Effector CD8-positive, alpha-beta T cell (primary cell): Measurements from ENCODE around the gene RAB31.
"Not testable (repeated sequence)": the region's sequence is repeated elsewhere in the genome, so short reads cannot be mapped to it uniquely, and the experiment has no call there.

Source experiments
- DNase-seq: peaks from one replicate; lab custom pipeline; 2025; lab: John Stamatoyannopoulos, UW

Gene RAB31

DNA sequence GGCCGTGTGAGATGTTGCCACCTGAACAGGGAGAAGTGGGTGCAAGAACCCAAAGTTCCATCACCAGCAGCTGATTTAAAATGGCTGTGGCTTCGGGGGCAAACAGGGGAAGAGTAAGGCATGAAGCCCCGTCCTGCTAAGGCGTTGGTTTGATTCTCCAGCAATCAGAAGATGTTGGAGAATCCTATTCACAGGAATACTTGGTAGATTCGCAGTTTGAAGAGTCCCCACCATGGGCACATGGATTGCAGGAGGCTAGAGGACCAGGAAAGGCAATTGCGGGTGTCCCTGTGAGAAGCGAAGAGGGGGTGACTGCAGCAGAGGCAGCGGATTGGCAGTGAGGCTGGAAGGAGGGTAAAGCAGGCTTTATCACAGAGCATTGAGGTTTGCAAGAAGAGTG lies 131.1 kb downstream of the RAB31 start:
- no peak for DNase-seq

DNA sequence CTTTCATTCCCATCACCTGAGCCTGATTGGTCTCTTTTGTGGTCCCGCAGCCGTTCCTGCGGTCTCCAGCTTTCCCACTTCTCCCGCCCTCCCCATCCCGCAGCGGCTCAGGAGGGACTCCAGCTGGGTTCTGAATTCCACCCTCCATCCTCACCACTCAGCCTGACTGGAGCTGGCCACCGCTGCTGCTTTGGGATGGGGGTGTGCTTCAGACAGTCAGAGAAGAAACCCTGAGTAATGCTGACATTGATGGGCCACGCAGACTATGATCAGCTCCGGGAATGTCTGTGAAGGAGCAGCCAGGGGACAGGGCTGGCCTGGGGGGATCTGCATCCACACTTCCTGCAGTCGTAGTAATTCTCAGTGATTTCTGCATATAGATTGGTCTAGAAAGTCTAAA lies 131.8 kb downstream of the RAB31 start:
- no peak for DNase-seq

DNA sequence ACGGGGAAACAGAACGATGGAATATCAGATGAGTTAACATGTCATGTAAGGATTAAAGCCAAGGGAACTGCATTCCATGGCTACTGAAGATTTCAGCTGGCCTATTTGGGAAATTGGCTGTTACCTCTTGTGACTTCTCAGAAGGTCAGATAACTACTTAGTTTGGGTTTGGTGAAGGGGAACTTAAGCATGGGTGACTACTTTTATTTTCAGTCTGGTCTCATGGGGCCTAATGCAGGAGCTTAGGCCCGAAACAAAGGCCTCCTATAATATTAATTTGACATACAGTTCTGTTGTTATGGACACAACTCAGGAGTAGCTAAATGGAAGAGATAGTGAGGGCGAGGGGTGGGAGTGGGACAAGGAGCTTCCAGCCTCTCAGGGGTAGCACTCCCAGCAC lies 133.7 kb downstream of the RAB31 start:
- no peak for DNase-seq

DNA sequence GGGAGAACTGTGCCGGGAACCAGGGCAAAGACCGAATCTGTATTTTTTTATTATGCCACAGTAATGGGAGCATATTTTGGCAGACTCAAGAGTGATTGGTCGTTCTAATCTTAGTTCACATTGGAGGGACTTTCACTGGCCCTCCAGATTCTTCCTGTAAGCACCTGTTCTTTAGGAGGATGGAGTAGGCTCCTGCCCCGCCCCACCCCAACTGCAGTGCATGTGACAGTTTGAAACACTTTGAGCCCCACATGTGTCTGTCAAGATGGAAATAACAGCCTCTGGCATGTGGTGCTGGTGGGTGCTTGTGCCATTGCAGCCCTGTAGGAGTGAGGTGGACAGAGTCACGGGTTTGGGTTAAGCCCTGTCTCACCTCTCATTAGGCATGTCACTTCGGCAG lies 134.3 kb downstream of the RAB31 start:
- no peak for DNase-seq

DNA sequence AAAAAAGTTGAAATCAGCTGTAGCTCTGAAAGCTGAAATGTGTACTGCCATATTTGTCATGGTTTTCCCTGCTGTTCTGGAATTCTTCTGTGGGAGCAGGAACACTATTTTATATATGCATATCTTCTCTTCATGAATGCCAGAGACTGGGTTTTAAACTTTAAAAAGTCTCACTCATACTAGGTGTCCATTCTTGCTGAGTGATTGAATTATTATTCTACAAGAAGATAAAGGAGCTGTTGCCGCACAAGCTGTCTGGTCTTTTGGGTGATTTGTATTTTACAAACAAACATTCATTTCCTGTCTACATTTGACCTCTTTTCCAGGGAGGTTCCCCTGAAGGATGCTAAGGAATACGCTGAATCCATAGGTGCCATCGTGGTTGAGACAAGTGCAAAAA lies 137.2 kb downstream of the RAB31 start:
- no peak for DNase-seq

DNA sequence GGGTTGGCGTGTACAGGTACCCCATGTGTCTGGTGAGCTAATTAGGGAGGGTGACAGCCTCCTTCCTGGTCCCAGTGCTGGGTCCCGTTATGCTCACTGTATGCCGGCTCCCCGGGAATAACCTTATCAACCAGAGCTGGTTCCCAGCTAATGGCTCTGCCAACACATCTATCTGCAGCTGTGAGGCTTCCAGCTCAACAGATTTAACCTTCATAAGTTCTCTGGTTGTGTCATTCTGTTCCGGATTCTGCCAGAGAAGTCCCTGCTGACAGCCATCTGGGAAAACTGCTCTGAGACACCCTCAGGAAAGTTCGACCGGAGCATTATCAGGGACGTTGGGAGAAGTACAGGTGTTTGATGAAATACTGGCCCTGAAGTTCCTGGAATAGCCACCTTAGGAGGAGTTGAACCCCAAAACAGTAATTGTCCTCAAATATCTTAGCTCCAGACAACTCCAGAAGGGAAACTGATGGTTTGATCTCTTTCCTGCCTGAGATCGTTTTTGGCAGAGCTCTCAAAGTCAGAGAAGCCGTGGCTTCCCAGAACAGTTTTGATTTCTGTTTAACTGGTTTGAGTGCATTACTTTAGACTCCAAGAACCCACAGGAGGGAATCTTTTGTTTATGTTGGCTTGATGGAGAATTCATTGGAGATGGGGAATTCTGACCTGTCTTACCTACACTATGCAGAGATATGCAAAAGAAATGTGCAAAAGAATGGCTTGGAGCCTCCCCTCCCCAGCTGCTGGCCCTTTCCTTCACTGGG lies 138.2 kb downstream of the RAB31 start:
- DNase-seq = no peak

DNA sequence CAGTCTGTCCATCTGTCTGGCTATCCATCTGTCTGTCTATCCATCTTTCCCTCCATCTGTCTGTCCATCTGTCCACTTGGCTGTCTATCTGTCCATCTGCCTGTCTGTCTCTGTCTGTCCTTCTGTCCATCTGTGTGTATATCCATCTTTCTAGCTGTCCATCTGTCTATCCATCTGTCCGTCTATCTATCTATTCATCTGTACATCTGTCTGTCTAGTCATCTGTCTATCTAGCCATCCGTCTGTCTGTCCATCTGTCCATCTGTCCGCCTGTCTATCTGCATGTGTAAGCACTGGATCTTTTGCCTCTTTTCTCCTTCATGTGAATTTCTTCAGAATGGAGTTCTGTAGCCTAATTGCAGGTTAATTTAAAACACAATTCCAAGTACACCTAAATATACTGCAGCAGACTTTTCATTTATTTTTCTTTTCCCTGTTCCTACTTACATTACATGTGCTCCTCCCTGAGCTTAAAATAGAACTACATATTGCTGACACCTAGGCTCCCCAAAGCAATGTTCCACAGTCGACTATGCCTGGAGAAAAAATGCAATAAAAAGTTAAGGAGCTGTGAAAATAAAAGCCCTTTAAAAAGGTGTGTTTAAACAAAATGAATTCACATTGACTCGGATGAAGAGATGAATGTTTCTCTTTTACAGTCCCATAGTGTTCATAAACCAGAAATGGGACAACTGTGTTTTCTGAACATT lies 140.2 kb downstream of the RAB31 start:
- no peak for DNase-seq

DNA sequence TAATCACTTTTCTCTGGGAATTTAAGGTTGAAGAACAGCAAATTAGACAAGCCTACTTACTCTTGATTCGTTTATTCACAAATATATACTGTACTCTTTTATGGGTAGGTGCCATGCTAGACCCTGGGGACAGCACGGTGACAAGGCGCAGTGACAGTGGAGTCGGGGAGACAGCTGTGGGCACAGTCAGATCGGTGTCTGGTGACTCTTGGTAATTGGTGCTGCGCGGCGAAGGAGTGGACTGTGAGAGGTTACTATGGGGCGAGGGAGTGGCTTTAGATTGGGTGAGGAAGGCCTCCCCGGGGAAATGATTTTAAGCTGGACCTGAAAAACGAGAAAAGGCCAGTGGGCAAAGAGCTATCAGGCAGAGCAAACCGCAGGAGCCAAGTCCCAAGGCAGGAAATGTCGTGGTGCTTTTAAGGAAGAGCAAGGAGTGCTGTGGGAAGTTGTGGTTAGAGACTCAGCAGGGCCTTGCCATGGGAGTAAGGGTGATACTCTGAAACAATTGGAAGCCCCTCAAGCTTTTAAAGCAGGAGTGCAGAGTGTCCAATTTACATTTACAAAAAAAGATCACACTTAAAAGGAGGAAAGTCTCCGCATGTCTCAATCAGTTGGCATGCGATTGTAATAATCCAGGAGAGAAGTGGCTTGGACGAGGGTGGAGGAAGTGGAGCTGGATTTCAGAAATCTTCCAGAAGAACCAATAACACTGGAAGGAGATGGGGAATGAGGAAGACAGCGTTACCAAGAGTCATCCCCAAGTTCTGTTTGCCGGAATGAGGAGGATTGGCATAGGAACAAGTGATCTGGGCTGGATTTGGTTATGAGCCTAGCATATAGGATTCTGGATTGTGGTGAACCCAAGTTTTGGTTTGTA lies 141.5 kb downstream of the RAB31 start:
- no peak for DNase-seq

DNA sequence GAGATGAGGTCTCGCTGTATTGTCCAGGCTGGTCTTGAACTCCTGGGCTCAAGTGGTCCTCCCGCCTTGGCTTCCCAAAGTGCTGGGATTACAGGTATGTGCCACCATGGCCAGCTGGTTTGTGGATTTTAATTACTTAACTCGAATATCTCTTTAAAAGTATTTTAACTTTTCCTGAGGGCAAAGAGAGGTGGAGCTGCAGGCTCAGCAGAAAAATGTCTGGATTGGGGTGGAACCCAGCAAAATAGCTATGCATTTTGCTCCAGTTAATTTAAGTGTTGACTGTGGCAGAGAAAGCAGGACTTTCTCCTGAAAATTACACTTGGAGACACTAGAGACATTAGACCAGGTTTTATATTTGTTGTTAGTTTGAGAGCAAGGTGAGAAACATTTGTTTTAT lies 142.2 kb downstream of the RAB31 start:
- no peak for DNase-seq

DNA sequence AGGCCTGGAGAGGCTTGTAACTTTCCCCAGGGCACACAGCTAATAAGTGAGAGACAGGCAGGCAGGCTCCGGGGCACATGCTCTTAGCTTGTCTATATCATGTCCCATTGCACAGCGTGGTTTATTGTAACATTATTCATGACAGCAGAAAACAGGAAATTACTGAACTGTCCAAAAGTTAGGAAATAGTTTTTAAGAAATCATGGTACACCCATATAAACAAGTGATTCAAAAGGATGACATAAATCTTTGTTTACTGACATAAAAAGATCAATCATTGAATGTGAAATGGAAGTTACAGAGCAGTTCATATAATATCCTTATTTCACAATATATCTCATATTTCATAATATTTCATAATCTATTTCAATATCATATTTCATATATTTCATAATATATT lies 143.4 kb downstream of the RAB31 start:
- no peak for DNase-seq

DNA sequence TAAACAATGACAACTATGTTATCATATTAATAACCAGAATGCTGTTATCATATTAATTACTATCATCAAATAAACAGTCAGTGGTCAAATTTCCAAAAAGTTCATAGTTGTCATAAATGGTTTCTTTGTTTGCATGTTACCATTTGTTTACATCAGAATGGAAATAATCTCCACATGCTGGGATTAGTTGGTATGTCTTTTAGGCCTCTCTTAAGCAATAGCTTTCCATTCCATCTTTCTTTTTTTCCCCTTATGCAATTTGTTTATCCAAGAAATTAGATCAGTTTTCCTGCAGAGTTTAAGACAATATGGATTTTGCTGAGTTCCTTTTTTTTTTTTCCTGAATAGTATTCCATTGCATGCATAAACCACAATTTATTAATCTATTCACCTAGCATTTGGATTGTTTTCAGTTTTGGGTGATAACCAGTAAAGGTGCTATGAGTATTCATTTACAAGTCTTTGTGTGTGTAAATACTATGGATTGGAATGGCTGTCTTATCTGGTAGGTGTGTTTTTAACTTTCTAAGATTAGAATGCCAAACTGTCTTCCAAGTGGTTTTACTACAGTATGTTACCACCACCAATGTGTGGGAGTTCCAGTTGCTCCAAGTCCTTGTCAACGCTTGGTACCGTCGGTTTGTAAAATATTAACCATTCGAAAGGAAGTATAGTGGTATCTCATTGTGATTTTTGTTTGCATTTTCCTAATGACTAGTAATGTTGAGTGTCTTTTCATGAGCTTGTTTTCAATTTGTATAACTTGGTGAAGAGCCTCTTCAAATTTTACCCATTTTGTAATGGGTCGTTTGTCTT lies 144.4 kb downstream of the RAB31 start:
- DNase-seq = no peak

DNA sequence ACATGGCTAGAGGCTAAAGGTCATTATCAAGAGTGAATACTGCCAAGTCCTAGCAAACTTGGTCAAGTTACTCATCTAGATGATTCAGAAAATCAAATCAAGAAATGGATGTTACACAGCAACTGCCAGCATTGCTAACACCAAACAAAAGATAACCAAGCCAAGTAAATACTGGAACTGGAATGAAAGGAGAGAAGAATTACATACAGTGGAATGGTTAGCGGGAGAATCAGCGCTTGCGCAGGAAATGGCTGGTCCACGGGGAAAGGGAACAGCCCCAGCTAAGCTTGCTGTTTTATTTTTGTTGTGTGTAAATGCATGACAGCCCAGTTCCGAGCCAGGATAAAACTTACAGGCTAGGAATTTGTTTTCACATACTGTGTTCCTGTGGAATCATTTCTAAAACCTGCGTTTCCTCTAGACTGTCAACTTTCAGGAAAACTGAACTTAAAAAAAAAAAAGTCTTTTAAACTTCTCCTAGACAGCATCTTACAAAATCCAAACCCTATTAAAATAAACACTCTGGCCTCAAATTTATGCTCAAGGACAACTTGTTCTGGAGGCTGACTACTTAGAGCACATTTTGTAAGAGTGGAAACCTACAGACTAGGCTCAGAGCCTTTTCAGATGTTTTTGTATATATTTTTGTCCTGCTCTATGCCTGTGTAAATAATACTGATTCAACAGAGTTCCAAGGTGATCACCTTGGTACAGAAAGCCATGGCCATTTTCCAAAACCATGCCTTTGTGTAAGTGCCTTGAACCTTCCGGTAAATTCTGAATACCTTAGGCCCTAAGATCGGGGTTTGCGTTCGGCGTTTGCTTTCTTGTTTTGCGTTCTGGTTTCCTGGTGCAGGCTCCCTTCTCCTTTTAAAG lies 146.9 kb downstream of the RAB31 start:
- DNase-seq = no peak

DNA sequence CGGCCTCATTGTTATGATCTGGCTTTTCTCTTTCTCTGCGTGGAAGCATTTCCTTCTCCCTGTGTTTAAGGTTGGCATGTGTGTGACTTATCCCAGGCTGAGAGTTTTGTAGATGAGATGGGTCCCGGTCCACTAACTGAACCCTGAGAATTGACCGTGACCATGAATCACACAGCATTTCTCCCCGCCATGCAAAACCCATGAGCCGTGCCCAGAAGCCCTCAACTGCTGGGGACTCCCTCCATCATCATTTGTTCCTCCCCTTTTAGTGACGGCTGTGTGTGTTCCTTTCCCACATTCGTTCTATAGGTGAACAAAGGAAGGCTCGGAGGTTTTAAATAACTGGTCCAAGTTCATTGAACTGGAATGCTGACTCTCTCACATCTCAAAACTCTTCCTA lies 147.6 kb downstream of the RAB31 start:
- no peak for DNase-seq

DNA sequence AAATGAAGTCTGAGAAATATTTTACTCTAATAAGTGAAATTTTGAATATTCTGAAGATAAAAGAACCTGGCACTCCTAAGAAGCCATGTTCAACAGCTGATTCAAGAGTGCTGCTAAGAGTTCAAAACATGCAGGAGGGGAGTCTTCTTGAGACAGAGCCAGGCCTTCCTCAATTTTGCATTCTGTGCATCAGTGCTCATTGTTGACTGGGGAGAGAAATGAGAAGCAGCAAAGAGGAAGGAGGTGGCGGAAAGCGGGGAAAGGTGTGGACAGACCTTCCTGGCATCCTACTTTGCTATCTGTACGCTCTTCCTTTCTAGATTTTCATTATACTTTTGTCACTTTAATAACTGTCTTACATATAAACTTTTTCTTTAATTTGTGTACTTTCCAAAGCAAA lies 148.0 kb downstream of the RAB31 start:
- DNase-seq = no peak

DNA sequence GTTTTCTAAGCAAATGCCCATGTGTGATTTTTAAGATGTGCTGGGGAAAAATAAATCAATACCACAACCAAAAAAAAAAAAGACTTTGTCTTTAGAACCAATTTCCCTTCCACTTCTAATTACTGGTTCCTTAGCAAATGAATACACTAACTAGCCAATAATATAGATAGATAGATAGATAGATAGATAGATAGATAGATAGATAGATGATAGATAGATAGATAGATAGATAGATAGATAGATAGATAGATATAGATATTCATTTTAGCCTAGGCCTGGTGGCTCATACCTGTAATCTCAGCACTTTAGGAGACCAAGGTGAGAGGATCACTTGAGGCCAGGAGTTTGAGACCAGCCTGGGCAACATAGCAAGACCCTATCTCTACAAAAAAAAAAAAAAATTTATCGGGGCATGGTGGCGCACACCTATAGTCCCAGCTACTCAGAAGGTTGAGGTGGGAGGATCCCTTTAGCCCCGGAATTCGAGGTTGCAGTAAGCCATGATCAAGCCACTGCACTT lies 149.4 kb downstream of the RAB31 start:
- not testable (repeated sequence) for DNase-seq

DNA sequence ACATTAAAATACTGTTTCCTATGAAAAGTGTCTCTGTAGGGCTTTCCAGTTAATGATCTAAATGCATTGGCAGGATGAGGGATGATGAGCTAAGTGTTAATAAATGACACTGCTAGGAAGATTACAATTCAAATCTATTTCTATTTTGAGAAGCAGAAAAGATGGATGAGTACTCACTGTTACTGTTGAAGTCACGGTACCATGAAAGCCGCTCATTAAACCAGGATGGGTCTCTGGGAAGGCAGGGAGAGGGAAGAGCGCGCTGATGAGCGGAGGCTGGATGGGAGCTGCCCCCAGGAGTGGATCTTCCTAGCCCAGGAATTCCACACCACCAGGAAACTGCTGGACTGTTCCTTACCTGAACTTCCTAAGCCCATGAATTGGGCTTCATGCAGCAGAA lies 150.5 kb downstream of the RAB31 start:
- no peak for DNase-seq

DNA sequence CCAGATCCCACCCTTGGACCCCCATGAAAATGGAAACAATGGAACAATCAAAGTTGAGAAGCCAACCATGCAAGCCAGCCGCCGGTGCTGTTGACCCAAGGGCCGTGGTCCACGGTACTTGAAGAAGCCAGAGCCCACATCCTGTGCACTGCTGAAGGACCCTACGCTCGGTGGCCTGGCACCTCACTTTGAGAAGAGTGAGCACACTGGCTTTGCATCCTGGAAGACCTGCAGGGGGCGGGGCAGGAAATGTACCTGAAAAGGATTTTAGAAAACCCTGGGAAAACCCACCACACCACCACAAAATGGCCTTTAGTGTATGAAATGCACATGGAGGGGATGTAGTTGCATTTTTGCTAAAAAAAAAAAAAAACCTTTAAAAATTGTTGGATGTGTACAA lies 151.1 kb downstream of the RAB31 start:
- no peak for DNase-seq

DNA sequence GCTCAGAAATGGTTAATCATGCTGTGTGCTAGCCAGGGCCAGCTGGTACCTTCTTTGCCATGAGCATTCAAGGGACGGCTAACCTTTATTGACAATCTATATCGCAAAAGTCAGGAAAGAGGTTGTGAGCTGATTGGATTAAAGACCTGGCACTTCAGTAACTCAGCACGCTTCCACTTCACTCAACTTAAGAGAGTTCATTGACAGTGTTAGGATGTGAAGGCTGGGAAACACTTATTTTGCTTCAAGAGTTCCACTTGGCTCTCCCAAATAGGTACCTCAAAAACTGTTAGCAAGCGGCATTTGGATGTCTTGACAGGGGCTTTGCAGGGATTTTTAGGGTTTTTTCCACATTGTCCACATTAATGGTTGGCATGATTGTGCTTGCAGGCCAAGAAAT lies 152.6 kb downstream of the RAB31 start:
- DNase-seq = no peak

DNA sequence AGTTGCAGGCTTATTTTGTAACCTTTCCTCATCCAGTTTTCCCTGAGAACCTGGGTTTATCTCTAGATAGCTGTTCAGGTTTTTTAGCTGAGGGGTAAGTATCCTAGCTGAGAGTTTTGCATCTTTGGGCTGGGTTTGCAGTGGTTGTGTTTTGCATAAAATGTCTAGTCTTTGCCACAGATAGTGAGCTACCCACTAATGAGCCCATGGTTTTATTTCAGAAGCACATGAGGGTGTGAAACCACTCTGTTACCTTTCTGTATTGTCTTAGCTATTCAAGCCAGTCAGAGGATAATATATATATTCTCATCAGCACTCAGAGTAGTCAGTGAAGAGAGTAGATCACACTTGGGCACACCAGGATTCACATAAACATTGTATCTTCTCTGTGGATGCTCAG lies 153.1 kb downstream of the RAB31 start:
- DNase-seq = no peak

DNA sequence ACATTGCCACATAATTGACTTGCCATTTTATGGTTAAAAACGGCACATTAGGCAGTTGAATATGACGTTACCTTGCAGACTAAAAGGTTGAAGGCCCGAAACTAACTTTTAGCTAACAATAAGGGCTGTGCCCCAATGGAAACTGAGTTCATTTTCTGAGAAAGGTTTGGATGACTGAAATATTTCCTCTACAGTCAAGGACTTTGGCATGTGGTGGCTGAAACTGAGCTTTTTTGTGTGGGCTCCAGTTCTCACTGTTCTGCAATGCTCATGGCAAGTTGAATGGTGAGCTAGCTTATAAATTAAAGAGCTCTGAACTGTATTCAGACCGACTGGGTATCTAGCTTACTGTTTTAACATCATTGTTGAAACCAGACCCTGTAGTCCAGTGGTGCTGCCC lies 153.8 kb downstream of the RAB31 start:
- DNase-seq = no peak

DNA sequence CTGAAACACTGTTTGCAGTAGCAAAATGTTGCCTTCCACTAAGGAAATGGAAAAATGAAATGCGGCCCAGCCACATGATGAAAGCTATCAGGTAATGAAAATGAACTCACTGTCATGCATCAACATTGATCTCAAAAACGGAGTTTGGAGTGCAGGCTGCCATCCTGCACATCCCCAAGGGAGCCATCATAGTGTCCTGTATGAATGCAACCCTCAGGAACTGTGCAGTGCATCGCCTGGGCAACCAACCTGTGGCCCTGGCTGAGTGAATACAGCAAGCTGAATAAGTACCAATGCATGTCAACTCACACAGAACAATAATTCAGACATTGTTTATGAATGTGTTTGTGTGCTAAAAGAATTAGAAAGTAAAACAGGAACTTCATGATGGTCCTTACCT lies 154.6 kb downstream of the RAB31 start:
- no peak for DNase-seq
